Suprapubic skin (tissue), 4 donors: Measurements from ENCODE around the gene AP2B1. TPM values are rescaled to one million over a fixed set of nuclear protein-coding genes. Genes with fewer than 3 reads are reported as not detected.

Source experiments
- DNase-seq, 2 donors: peaks; one replicate each; pipeline ENCODE4 v3.0.0-alpha.2; 2019; ENCODE audit warnings: low spot score in 2 of 2
- H3K27ac ChIP-seq: fragments of 200-600 bp; sonication (generic); one replicate; pipeline ENCODE4 v1.5.1; 2019
- H3K27me3 ChIP-seq: fragments of 200-600 bp; sonication (generic); one replicate; pipeline ENCODE4 v1.5.1; 2019
- H3K36me3 ChIP-seq: fragments of 200-600 bp; sonication (generic); one replicate; pipeline ENCODE4 v1.5.1; 2019
- H3K4me1 ChIP-seq: fragments of 200-600 bp; sonication (generic); one replicate; pipeline ENCODE4 v1.5.1; 2019
- H3K4me3 ChIP-seq: fragments of 200-600 bp; sonication (generic); one replicate; pipeline ENCODE4 v1.5.1; 2019; ENCODE audit warnings: mild to moderate bottlenecking
- H3K9me3 ChIP-seq: fragments of 200-600 bp; sonication (generic); one replicate; pipeline ENCODE4 v1.5.1; 2019
- EP300 ChIP-seq: sonication (generic); formaldehyde crosslinking; IDR thresholded peaks from one replicate; pipeline ENCODE4 v1.6.1; 2017; ENCODE audit warnings: antibody characterized with exemption
- POLR2A ChIP-seq, 2 donors: fragments of 450-650 bp; IDR thresholded peaks; one replicate each; pipeline ENCODE4 v1.6.1; 2017; ENCODE audit warnings: antibody characterized with exemption in 2 of 2, mild to moderate bottlenecking in 2 of 2, moderate library complexity in 2 of 2
- POLR2AphosphoS5 ChIP-seq, 3 donors: sonication (generic); formaldehyde crosslinking; IDR thresholded peaks; one replicate each; pipeline ENCODE4 v1.6.1; 2017; ENCODE audit warnings: antibody characterized with exemption in 3 of 3
- WGBS: methylation state at CpG from one replicate; pipeline ENCODE4 v1.1.5; 2018; 5-methylcytosine and 5-hydroxymethylcytosine counted together
- total RNA-seq, 4 donors: library from RNA; depleted of rRNA; stranded (reverse); fragments of >200 nt; gene quantifications; one replicate each; pipeline ENCODE4 v1.1.0, GENCODE V29; 2016
- TF ChIP-seq, protein P1 (sequence below), 2 donors: fragments of 200-600 bp in 1 of 2; fragments of 450-650 bp in 1 of 2; sonication (generic) in 1 of 2; IDR thresholded peaks; one replicate each; pipeline ENCODE4 v1.5.1; 2016 to 2019; ENCODE audit warnings: antibody characterized with exemption in 2 of 2, mild to moderate bottlenecking in 1 of 2, moderate library complexity in 1 of 2

The AP2B1 gene
- total RNA-seq, 4 donors from 2014 or later = 41.3 to 50.0 (median 45.3) TPM

GRCh38 chr17:35745246-35745645 lies 158.1 kb downstream of the AP2B1 start:
- no peak for DNase-seq
- H3K36me3 ChIP-seq = no peaks in the 10 kb centered on the region
- H3K27me3 ChIP-seq = peaks cover 62% of the 10 kb centered on the region
- H3K4me1 ChIP-seq = peaks cover 34% of the 10 kb centered on the region
- H3K9me3 ChIP-seq = no peaks in the 10 kb centered on the region
- 89% methylated on average over 3 of the region's 7 CpGs for WGBS
- H3K4me3 ChIP-seq = no peak overlapping the region
- H3K27ac ChIP-seq = no peak overlapping the region
- no peak for TF ChIP-seq EP300
- TF ChIP-seq, protein P1, sequence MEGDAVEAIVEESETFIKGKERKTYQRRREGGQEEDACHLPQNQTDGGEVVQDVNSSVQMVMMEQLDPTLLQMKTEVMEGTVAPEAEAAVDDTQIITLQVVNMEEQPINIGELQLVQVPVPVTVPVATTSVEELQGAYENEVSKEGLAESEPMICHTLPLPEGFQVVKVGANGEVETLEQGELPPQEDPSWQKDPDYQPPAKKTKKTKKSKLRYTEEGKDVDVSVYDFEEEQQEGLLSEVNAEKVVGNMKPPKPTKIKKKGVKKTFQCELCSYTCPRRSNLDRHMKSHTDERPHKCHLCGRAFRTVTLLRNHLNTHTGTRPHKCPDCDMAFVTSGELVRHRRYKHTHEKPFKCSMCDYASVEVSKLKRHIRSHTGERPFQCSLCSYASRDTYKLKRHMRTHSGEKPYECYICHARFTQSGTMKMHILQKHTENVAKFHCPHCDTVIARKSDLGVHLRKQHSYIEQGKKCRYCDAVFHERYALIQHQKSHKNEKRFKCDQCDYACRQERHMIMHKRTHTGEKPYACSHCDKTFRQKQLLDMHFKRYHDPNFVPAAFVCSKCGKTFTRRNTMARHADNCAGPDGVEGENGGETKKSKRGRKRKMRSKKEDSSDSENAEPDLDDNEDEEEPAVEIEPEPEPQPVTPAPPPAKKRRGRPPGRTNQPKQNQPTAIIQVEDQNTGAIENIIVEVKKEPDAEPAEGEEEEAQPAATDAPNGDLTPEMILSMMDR (IDR thresholded peaks at IDR 0.05) = no peak
- no peak for TF ChIP-seq POLR2AphosphoS5 (IDR thresholded peaks at IDR 0.05)
- no peak for TF ChIP-seq POLR2A (IDR thresholded peaks at IDR 0.05)

DNA sequence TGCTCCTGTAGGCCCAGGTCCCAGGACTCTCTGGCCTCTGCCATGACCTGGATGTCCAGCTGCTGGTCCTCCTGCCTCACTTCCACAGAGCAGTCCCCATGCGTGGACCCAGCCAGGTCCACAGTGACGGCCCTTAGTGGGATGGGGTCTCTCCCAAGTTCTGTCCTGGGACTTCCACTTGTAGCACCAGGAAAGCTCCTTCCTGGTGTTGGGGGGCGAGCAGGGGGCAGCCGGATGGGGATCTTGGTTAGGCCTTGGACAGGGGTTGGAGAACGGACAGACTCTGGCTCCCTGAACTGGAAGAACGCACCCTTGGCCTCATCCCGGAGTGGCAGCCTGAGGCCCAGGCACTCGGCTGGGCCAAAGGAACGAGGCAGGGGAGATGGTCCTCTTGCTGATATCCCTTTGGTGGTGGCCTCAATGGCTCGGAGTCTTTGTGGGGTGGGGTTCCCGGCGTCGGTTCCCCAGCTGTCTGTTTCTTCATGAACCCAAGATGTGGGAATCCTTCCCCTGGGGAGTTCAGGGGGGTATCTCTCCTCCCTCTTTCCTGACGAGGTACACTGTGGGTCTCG lies 158.7 kb downstream of the AP2B1 start:
- H3K9me3 ChIP-seq = no peaks in the 10 kb centered on the region
- H3K4me1 ChIP-seq = peaks cover 39% of the 10 kb centered on the region
- no peak for DNase-seq
- H3K36me3 ChIP-seq = no peaks in the 10 kb centered on the region
- TF ChIP-seq POLR2A (IDR thresholded peaks at IDR 0.05) = no peak
- TF ChIP-seq EP300 = no peak
- H3K27me3 ChIP-seq = peaks cover 58% of the 10 kb centered on the region
- 88% methylated on average over 15 of the region's 15 CpGs for WGBS
- H3K27ac ChIP-seq = no peak overlapping the region
- H3K4me3 ChIP-seq = no peak overlapping the region

DNA sequence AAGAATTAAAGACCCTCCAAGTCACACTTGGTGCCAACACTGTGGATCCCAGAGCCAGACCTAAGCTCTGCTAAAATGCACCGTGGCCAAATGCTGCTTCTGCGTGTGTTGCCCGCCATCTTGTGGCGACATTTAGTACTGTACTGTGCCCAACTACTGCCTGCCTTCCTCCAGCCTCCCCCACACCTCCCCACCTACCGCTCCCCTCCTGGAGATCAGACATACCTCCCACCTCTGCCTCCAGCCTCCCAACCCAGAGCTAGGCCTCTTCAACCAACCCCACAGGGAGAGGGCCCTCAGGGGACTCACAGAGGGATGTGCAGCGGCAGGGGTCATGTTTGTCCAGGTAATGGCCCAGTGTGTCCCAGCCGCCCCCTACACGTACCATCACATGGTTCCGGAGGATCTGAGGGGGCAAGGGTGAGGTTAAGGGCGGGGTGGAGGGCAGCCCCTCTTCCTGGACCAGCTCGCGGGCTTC lies 160.5 kb downstream of the AP2B1 start:
- Histone ChIP-seq H3K27ac (no peak overlapping the region), H3K36me3 (no peaks in the 10 kb centered on the region), H3K9me3 (no peaks in the 10 kb centered on the region), H3K27me3 (peaks cover 44% of the 10 kb centered on the region), H3K4me3 (no peak overlapping the region), H3K4me1 (peaks cover 36% of the 10 kb centered on the region)
- TF ChIP-seq, protein P1 (IDR thresholded peaks at IDR 0.05) = peak; percentile 75 to 85
- TF ChIP-seq POLR2AphosphoS5 (IDR thresholded peaks at IDR 0.05) = no peak
- peak in 1 of 2 donors; percentile 78 for DNase-seq
- WGBS = 20% methylated on average over 7 of the region's 12 CpGs

- TF ChIP-seq EP300 = no peak
- TF ChIP-seq POLR2AphosphoS5 (IDR thresholded peaks at IDR 0.05) = no peak
- no peak for TF ChIP-seq POLR2A (IDR thresholded peaks at IDR 0.05)
- TF ChIP-seq, protein P1 (IDR thresholded peaks at IDR 0.05) = no peak
- Histone ChIP-seq H3K27ac (no peak overlapping the region), H3K36me3 (no peaks in the 10 kb centered on the region), H3K27me3 (peaks cover 36% of the 10 kb centered on the region), H3K4me3 (no peak overlapping the region), H3K4me1 (peaks cover 40% of the 10 kb centered on the region), H3K9me3 (no peaks in the 10 kb centered on the region)
- WGBS = 0% methylated on average over 2 of the region's 4 CpGs
- no peak for DNase-seq
Observed at GRCh38 chr17:35748341-35748841, 161.3 kb downstream of the AP2B1 start.

- WGBS = 66% methylated on average over 4 of the region's 6 CpGs
- Histone ChIP-seq H3K27ac (no peak overlapping the region), H3K27me3 (peaks cover 30% of the 10 kb centered on the region), H3K4me3 (no peak overlapping the region), H3K36me3 (no peaks in the 10 kb centered on the region), H3K4me1 (peaks cover 40% of the 10 kb centered on the region), H3K9me3 (no peaks in the 10 kb centered on the region)
- DNase-seq = no peak
- TF ChIP-seq POLR2AphosphoS5 (IDR thresholded peaks at IDR 0.05) = no peak
- TF ChIP-seq, protein P1 (IDR thresholded peaks at IDR 0.05) = no peak
- no peak for TF ChIP-seq POLR2A (IDR thresholded peaks at IDR 0.05)
- no peak for TF ChIP-seq EP300
Observed at GRCh38 chr17:35748979-35749378, 161.9 kb downstream of the AP2B1 start.
